Sigmoid colon (tissue), 7 donors: ENCODE data around the gene PCED1B. TPM values are rescaled to one million over a fixed set of nuclear protein-coding genes. Genes with fewer than 3 reads are reported as not detected.

Source experiments
- DNase-seq: peaks from one replicate; pipeline ENCODE4 v3.0.0-alpha.2; 2019
- H3K27ac ChIP-seq, 4 donors: fragments of 200-600 bp; sonication (generic); one replicate each; pipeline ENCODE4 v1.5.1; 2016 to 2019; ENCODE audit warnings: mild to moderate bottlenecking in 1 of 4
- H3K27me3 ChIP-seq, 3 donors: fragments of 200-600 bp; sonication (generic); one replicate each; pipeline ENCODE4 v1.5.1; 2019; ENCODE audit warnings: mild to moderate bottlenecking in 1 of 3
- H3K36me3 ChIP-seq, 4 donors: fragments of 200-600 bp; sonication (generic); one replicate each; pipeline ENCODE4 v1.5.1; 2016 to 2019
- H3K4me1 ChIP-seq, 4 donors: fragments of 200-600 bp; sonication (generic); one replicate each; pipeline ENCODE4 v1.5.1; 2017 to 2019
- H3K4me3 ChIP-seq, 4 donors: fragments of 200-600 bp; sonication (generic); one replicate each; pipeline ENCODE4 v1.5.1; 2017 to 2019; ENCODE audit warnings: mild to moderate bottlenecking in 2 of 4, moderate library complexity in 1 of 4
- H3K9me3 ChIP-seq, 4 donors: fragments of 200-600 bp in 3 of 4; sonication (generic) in 3 of 4; one replicate each; pipeline versions ENCODE4 v1.5.1 to v1.6.1; 2013 to 2019
- EP300 ChIP-seq, 4 donors: sonication (generic); formaldehyde crosslinking; IDR thresholded peaks; one replicate each; pipeline ENCODE4 v1.6.1; 2017; ENCODE audit warnings: antibody characterized with exemption in 4 of 4
- POLR2A ChIP-seq, 2 donors: fragments of 450-650 bp; IDR thresholded peaks; one replicate each; pipeline ENCODE4 v1.6.1; 2016; ENCODE audit warnings: antibody characterized with exemption in 2 of 2, mild to moderate bottlenecking in 2 of 2, moderate library complexity in 2 of 2
- POLR2AphosphoS5 ChIP-seq, 4 donors: sonication (generic); formaldehyde crosslinking; IDR thresholded peaks; one replicate each; pipeline ENCODE4 v1.6.1; 2017; ENCODE audit warnings: antibody characterized with exemption in 4 of 4
- WGBS, 2 donors: extraction: QIAGEN DNeasy Blood & Tissue Kit; methylation state at CpG; one replicate each; pipeline ENCODE4 v1.1.7; 2013; 5-methylcytosine and 5-hydroxymethylcytosine counted together
- intact Hi-C: fragments of 100-400 bp; cut with DNase I; formaldehyde crosslinking; loops from one replicate; pipeline ENCODE4 v1.15.1; 2023
- polyA plus RNA-seq, 3 donors: library from polyadenylated mRNA; stranded (reverse); fragments of 200-250 nt; gene quantifications; one replicate each; pipeline ENCODE4 v1.2.3, GENCODE V29; 2013
- total RNA-seq, 4 donors: library from RNA; depleted of rRNA; stranded (reverse); fragments of >200 nt; gene quantifications; one replicate each; pipeline ENCODE4 v1.1.0, GENCODE V29; 2016
- TF ChIP-seq, protein P1 (sequence below), 4 experiments: fragments of 450-650 bp in 3 of 4; fragments of 200-600 bp in 1 of 4; IDR thresholded peaks; one replicate each; pipeline ENCODE4 v1.5.1; 2016 to 2019; ENCODE audit warnings: antibody characterized with exemption in 4 of 4, mild to moderate bottlenecking in 3 of 4, moderate library complexity in 2 of 4
- donor health status: healthy with polysubstance abuse.
- donor health status: Bipolar disorder and iron deficiency.
- donor health status: healthy.

Gene PCED1B
- total and polyA plus RNA-seq, 7 donors, result 1.2 to 11.9 (median 5.7) TPM

DNA sequence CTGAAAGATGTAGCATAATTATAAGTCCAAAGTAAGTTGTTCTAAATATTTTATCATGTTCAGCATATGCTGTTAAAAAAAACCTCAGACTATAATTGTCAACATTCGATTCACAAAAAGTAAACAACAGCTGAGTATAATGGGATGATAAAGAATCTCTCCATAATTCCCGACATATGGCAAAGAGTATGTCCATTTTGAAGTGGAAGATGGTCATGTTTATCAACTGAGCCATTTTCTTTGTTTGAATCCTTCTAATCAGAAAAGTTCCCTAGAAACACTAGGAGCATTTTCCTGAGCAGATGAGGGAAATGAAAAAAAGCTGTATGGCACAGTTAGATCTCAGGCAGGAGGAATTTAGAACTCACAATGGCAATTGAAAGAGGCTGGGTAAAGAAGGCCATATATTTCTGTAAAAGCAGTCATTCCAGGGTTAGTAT is 192.4 kb downstream of the PCED1B start:
- Histone ChIP-seq H3K9me3 (no peaks in the 10 kb centered on the region), H3K27me3 (no peaks in the 10 kb centered on the region), H3K4me3 (no peak overlapping the region), H3K4me1 (peaks cover 0 to 36% (median 19%) of the 10 kb centered on the region in 4 donors), H3K36me3 (no peaks in the 10 kb centered on the region), H3K27ac (peak overlapping the region in 2 of 4 donors; percentile 49 to 54)
- DNase-seq, result no peak
- no peak for TF ChIP-seq POLR2AphosphoS5 (IDR thresholded peaks at IDR 0.05)
- no peak for TF ChIP-seq POLR2A (IDR thresholded peaks at IDR 0.05)
- TF ChIP-seq, protein P1, sequence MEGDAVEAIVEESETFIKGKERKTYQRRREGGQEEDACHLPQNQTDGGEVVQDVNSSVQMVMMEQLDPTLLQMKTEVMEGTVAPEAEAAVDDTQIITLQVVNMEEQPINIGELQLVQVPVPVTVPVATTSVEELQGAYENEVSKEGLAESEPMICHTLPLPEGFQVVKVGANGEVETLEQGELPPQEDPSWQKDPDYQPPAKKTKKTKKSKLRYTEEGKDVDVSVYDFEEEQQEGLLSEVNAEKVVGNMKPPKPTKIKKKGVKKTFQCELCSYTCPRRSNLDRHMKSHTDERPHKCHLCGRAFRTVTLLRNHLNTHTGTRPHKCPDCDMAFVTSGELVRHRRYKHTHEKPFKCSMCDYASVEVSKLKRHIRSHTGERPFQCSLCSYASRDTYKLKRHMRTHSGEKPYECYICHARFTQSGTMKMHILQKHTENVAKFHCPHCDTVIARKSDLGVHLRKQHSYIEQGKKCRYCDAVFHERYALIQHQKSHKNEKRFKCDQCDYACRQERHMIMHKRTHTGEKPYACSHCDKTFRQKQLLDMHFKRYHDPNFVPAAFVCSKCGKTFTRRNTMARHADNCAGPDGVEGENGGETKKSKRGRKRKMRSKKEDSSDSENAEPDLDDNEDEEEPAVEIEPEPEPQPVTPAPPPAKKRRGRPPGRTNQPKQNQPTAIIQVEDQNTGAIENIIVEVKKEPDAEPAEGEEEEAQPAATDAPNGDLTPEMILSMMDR (IDR thresholded peaks at IDR 0.05), result no peak
- TF ChIP-seq EP300 (IDR thresholded peaks at IDR 0.05), result no peak
- intact Hi-C loops, result loop anchor here (10.0 kb wide), 1 partner anchor 167 kb away; no protein-coding TSS in a partner anchor
- WGBS, 2 donors, result 22 to 47% methylated on average over 2 of the region's 2 CpGs

DNA sequence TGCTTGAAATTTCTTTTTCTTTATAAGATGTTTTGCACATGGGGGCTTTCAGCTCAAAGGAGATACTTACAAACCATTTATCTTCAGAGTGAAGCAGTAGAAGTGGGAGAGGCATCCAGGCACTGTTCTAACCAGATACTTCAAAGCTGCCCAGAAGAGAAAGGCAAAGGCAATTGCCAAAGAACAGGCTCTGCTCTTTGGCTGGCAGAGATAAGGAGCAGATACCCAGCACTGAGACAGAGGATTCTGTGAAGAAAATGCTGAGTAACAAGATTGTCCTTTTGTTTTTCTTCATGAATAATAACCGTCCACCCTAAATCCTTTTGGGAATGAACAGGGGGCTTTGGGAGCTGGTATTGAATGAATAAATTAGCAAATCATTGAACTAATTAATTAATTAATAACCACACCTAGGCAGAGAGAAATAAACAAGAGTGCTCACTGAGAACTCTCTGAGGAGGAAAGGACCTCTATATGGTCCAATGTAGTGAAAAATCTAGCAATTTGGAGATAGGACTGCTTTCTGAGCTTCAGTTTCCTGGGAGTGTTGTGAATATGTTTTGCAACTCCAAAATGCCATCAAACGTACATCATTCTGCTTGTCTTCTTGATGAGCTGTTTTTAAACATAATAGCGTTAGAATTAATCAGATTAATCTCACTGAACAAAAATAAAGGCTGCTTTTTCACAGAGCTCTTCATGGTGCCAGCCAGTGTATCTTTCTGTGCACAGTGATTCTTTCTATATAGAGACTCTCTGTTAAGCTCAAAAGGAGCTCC is 193.2 kb downstream of the PCED1B start:
- H3K27me3 ChIP-seq, result no peaks in the 10 kb centered on the region
- intact Hi-C loops, result loop anchor here (10.0 kb wide), 1 partner anchor 168 kb away; no protein-coding TSS in a partner anchor
- no peak overlapping the region for H3K4me3 ChIP-seq
- peak overlapping the region in 2 of 4 donors; percentile 49 to 54 for H3K27ac ChIP-seq
- no peaks in the 10 kb centered on the region for H3K9me3 ChIP-seq
- TF ChIP-seq, protein P1 (IDR thresholded peaks at IDR 0.05), result no peak
- no peak for TF ChIP-seq POLR2A (IDR thresholded peaks at IDR 0.05)
- TF ChIP-seq POLR2AphosphoS5 (IDR thresholded peaks at IDR 0.05), result no peak
- no peak for TF ChIP-seq EP300 (IDR thresholded peaks at IDR 0.05)
- 78 to 85% methylated on average over 3 of the region's 3 CpGs for WGBS, 2 donors
- DNase-seq, result no peak
- H3K36me3 ChIP-seq, result no peaks in the 10 kb centered on the region
- peaks cover 0 to 44% (median 27%) of the 10 kb centered on the region in 4 donors for H3K4me1 ChIP-seq

DNA sequence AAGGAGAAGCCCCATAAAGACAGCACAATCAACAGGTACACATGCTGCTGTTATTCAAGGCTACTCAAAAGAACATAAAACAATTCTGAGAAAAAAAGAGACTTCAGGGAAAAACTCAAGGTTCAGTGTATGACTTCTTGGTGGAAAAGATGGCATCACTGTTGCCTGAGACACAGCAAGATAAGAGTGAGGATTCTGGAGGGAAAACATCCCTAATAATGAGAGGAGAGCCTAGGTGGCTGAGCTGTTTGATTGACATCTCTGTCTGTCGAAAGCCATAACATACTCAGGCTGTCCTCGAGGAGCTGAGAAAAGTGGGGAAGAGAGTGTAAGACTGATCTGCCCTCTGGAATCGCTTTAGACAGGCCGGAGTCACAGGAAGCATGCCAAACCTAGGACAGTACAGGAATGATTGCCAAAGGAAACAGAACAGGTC is 193.8 kb downstream of the PCED1B start:
- no peak for TF ChIP-seq POLR2A (IDR thresholded peaks at IDR 0.05)
- TF ChIP-seq, protein P1 (IDR thresholded peaks at IDR 0.05), result no peak
- TF ChIP-seq POLR2AphosphoS5 (IDR thresholded peaks at IDR 0.05), result no peak
- TF ChIP-seq EP300 (IDR thresholded peaks at IDR 0.05), result no peak
- no peaks in the 10 kb centered on the region for H3K36me3 ChIP-seq
- H3K4me3 ChIP-seq, result no peak overlapping the region
- no peaks in the 10 kb centered on the region for H3K27me3 ChIP-seq
- DNase-seq, result no peak
- 75 to 82% methylated on average over 4 of the region's 4 CpGs for WGBS, 2 donors
- intact Hi-C loops, result loop anchor here (10.0 kb wide), 1 partner anchor 168 kb away; no protein-coding TSS in a partner anchor
- H3K27ac ChIP-seq, result peak overlapping the region in 2 of 4 donors; percentile 49 to 54
- no peaks in the 10 kb centered on the region for H3K9me3 ChIP-seq
- peaks cover 0 to 50% (median 33%) of the 10 kb centered on the region in 4 donors for H3K4me1 ChIP-seq

DNA sequence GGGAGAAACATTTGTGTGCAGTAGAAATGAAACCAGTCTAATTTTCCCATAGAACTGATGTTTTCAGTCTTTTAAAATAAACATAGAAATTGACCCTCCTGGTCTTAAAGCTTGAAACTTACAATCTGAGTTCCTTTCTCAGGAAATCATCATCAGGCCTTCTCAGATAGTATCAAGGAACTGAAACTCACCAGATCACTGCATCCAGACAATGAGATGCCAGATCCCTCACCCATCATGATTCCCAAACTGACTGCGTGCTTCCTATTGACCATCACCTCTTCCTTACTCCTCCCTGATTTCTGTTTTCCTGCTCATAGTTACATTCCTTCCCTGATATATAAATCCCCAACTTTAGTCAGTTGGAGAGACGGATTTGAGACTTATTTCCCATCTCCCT is 195.3 kb downstream of the PCED1B start:
- H3K4me1 ChIP-seq, result peaks cover 0 to 51% (median 33%) of the 10 kb centered on the region in 4 donors
- no peaks in the 10 kb centered on the region for H3K9me3 ChIP-seq
- WGBS, 2 donors, result 89 to 92% methylated on average over 2 of the region's 2 CpGs
- DNase-seq, result no peak
- no peak for TF ChIP-seq EP300 (IDR thresholded peaks at IDR 0.05)
- TF ChIP-seq POLR2AphosphoS5 (IDR thresholded peaks at IDR 0.05), result no peak
- TF ChIP-seq, protein P1 (IDR thresholded peaks at IDR 0.05), result no peak
- no peak for TF ChIP-seq POLR2A (IDR thresholded peaks at IDR 0.05)
- no peaks in the 10 kb centered on the region for H3K27me3 ChIP-seq
- intact Hi-C loops, result loop anchor here (10.0 kb wide), 1 partner anchor 170 kb away; no protein-coding TSS in a partner anchor
- H3K4me3 ChIP-seq, result no peak overlapping the region
- H3K27ac ChIP-seq, result no peak overlapping the region
- H3K36me3 ChIP-seq, result no peaks in the 10 kb centered on the region
